Panc1 (cell line): Measurements from ENCODE around the gene INSL6. TPM values are rescaled to one million over a fixed set of nuclear protein-coding genes. Genes with fewer than 3 reads are reported as not detected.
"Not testable (repeated sequence)": the region's sequence is repeated elsewhere in the genome, so short reads cannot be mapped to it uniquely, and the experiment has no call there.

Source experiments
- ATAC-seq: fragments of 200-7000 bp; cut with Tn5 transposase; 2 replicates; pipeline ENCODE4 v1.9.1; 2020; ENCODE audit warnings: mild to moderate bottlenecking, moderate library complexity
- BruUV-seq: library from RNA; stranded (reverse); fragments of 400-500 nt; replicated peaks from 2 replicates; lab custom pipeline; 2021; lab: Mats Ljungman, UMichigan
- CTCF ChIA-PET: fragments of 300-600 bp; sonication (Branson Sonifier 250); formaldehyde crosslinking; loops from one replicate; lab custom pipeline; 2022; ENCODE audit warnings: antibody characterized with exemption; lab: Charles Lee
- POLR2A ChIA-PET: fragments of 300-600 bp; sonication (Branson Sonifier 250); formaldehyde crosslinking; loops from one replicate; lab custom pipeline; 2022; ENCODE audit warnings: antibody characterized with exemption; lab: Charles Lee
- DNase-seq: peaks from one replicate; pipeline ENCODE4 v3.0.0-alpha.2; 2010; ENCODE audit warnings: low read depth, low spot score
- H3K27ac ChIP-seq: 2 replicates; pipeline ENCODE4 v1.5.1; 2011; ENCODE audit warnings: mild to moderate bottlenecking, low read length, inconsistent platforms
- H3K27me3 ChIP-seq: fragments of 200-500 bp; sonication (Bioruptor generic); 2 replicates; pipeline ENCODE4 v1.6.0; 2014; ENCODE audit warnings: low read length, inconsistent platforms; ENCODE audit not compliant: control insufficient read depth, insufficient read depth
- H3K36me3 ChIP-seq: fragments of 200-500 bp; sonication (Bioruptor generic); 2 replicates; pipeline ENCODE4 v1.5.1; 2014; ENCODE audit warnings: inconsistent platforms, mild to moderate bottlenecking, low read length, moderate library complexity; ENCODE audit not compliant: control insufficient read depth, insufficient read depth
- H3K4me1 ChIP-seq: 2 replicates; pipeline ENCODE4 v1.5.1; 2011; ENCODE audit warnings: inconsistent platforms, mild to moderate bottlenecking, low read length, moderate library complexity; ENCODE audit not compliant: control insufficient read depth, insufficient read depth
- H3K4me3 ChIP-seq, 2 experiments: 2 replicates each; pipeline ENCODE4 v1.5.1; 2011 to 2012; ENCODE audit warnings: low read depth in 2 of 2, low read length in 2 of 2, mild to moderate bottlenecking in 2 of 2, inconsistent platforms in 1 of 2, moderate library complexity in 1 of 2
- H3K9me3 ChIP-seq: fragments of 200-500 bp; sonication (Bioruptor generic); 2 replicates; pipeline ENCODE4 v1.5.1; 2014; ENCODE audit warnings: low read depth, mild to moderate bottlenecking, inconsistent platforms, low read length, moderate library complexity; ENCODE audit not compliant: control insufficient read depth, insufficient read depth
- POLR2AphosphoS5 ChIP-seq: IDR thresholded peaks from 2 replicates; pipeline ENCODE4 v1.6.1; 2012; ENCODE audit warnings: mild to moderate bottlenecking, low read depth, low read length, moderate library complexity
- SIN3A ChIP-seq: IDR thresholded peaks from 2 replicates; pipeline ENCODE4 v1.6.1; 2012; ENCODE audit warnings: low read depth, mild to moderate bottlenecking, low read length, moderate library complexity, borderline replicate concordance; ENCODE audit not compliant: insufficient read depth
- TCF7L2 ChIP-seq: IDR thresholded peaks from 2 replicates; pipeline ENCODE4 v1.6.1; 2011; ENCODE audit warnings: mild to moderate bottlenecking, low read depth, low read length, inconsistent platforms
- in situ Hi-C: cut with HindIII; loops from 2 replicates; pipeline ENCODE4 v1.10.0; 2016; ENCODE audit warnings: low sequenced_read_pairs, low pct_unique_long_range_greater_than_20kb
- intact Hi-C: fragments of 100-400 bp; cut with micrococcal nuclease; formaldehyde crosslinking; loops from one replicate; pipeline ENCODE4 v1.10.0; 2022; ENCODE audit not compliant: unreplicated experiment
- total RNA-seq: library from RNA; stranded (reverse); gene quantifications from one replicate; pipeline ENCODE4 v1.2.1, GENCODE V29; 2021; ENCODE audit not compliant: unreplicated experiment
- TF ChIP-seq, protein P1 (sequence below), 2 experiments: IDR thresholded peaks; 2 replicates each; pipeline ENCODE4 v1.6.1; 2011 to 2012; ENCODE audit warnings: low read depth in 2 of 2, control low read depth in 1 of 2, low read length in 1 of 2, mild to moderate bottlenecking in 1 of 2, moderate library complexity in 1 of 2; ENCODE audit not compliant: insufficient read depth in 1 of 2
- TF ChIP-seq, protein P2 (sequence below): fragments of 450-650 bp; IDR thresholded peaks from 2 replicates; pipeline ENCODE4 v1.5.1; 2017; ENCODE audit warnings: mild to moderate bottlenecking

Gene INSL6
- total RNA-seq, 1 experiment from 2014 or later: not detected

DNA sequence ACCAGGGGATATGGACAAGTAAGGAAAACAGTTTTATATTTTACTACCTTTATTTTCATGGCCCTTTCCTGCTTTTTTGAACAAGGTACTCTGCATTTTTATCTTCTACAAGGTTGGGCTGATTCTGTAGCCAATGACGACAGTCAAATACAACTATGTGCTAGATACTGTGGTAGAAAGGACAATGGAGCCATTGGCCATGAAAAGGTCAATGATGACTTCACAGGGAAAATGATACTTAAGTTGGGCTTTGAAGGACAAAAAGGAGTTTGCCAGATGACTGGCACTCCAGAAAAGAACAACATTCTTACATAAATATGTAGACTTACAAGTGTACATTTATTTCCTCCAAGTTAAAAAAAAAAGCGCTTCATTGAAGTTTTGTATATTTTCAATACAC is 663 bp downstream of the INSL6 start:
- H3K27ac ChIP-seq: no peak overlapping the region
- H3K4me3 ChIP-seq: no peak overlapping the region
- no peaks in the 10 kb centered on the region for H3K4me1 ChIP-seq
- ChIA-PET CTCF (no interaction called here), POLR2A (no interaction called here)
- TF ChIP-seq, protein P1, sequence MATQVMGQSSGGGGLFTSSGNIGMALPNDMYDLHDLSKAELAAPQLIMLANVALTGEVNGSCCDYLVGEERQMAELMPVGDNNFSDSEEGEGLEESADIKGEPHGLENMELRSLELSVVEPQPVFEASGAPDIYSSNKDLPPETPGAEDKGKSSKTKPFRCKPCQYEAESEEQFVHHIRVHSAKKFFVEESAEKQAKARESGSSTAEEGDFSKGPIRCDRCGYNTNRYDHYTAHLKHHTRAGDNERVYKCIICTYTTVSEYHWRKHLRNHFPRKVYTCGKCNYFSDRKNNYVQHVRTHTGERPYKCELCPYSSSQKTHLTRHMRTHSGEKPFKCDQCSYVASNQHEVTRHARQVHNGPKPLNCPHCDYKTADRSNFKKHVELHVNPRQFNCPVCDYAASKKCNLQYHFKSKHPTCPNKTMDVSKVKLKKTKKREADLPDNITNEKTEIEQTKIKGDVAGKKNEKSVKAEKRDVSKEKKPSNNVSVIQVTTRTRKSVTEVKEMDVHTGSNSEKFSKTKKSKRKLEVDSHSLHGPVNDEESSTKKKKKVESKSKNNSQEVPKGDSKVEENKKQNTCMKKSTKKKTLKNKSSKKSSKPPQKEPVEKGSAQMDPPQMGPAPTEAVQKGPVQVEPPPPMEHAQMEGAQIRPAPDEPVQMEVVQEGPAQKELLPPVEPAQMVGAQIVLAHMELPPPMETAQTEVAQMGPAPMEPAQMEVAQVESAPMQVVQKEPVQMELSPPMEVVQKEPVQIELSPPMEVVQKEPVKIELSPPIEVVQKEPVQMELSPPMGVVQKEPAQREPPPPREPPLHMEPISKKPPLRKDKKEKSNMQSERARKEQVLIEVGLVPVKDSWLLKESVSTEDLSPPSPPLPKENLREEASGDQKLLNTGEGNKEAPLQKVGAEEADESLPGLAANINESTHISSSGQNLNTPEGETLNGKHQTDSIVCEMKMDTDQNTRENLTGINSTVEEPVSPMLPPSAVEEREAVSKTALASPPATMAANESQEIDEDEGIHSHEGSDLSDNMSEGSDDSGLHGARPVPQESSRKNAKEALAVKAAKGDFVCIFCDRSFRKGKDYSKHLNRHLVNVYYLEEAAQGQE (IDR thresholded peaks at IDR 0.05; ENCODE audit: insufficient read depth in 1 of 2, low read depth in 2 of 2, low read length in 1 of 2): no peak
- TF ChIP-seq, protein P2, sequence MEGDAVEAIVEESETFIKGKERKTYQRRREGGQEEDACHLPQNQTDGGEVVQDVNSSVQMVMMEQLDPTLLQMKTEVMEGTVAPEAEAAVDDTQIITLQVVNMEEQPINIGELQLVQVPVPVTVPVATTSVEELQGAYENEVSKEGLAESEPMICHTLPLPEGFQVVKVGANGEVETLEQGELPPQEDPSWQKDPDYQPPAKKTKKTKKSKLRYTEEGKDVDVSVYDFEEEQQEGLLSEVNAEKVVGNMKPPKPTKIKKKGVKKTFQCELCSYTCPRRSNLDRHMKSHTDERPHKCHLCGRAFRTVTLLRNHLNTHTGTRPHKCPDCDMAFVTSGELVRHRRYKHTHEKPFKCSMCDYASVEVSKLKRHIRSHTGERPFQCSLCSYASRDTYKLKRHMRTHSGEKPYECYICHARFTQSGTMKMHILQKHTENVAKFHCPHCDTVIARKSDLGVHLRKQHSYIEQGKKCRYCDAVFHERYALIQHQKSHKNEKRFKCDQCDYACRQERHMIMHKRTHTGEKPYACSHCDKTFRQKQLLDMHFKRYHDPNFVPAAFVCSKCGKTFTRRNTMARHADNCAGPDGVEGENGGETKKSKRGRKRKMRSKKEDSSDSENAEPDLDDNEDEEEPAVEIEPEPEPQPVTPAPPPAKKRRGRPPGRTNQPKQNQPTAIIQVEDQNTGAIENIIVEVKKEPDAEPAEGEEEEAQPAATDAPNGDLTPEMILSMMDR: no peak
- TF ChIP-seq SIN3A (no peak), TCF7L2 (no peak), POLR2AphosphoS5 (no peak)
- intact Hi-C loops: loop anchor here (5.0 kb wide), 3 partner anchors 243 to 408 kb away; no protein-coding TSS in a partner anchor
- no TSS peak for BruUV-seq
- H3K36me3 ChIP-seq: no peaks in the 10 kb centered on the region
- DNase-seq (no peak), ATAC-seq (no peak)
- in situ Hi-C loops: no loop called here
- no peaks in the 10 kb centered on the region for H3K27me3 ChIP-seq
- H3K9me3 ChIP-seq: no peaks in the 10 kb centered on the region

DNA sequence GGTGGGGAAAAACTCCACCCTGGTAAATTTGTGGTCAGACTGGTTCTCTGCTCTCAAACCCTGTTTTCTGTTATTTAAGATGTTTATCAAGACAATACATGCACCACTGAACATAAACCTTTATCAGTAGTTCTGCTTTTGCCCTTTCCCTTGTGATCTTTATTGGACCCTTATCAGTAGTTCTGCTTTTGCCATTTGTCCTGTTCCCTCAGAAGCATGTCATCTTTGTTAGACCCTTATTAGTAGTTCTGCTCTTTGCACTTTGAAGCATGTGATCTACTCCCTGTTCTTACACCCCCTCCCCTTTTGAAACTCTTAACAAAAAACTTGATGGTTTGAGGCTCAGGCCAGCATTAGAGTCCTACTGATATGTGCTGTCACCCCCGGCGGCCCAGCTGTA is 4.8 kb downstream of the INSL6 start:
- H3K4me1 ChIP-seq, H3K9me3 ChIP-seq, H3K27me3 ChIP-seq, DNase-seq, POLR2A ChIA-PET, H3K36me3 ChIP-seq, CTCF ChIA-PET, H3K27ac ChIP-seq, H3K4me3 ChIP-seq, ATAC-seq, in situ Hi-C loops, BruUV-seq: not testable (repeated sequence)
- intact Hi-C loops: loop anchor here (5.0 kb wide), 1 partner anchor 412 kb away; no protein-coding TSS in a partner anchor

DNA sequence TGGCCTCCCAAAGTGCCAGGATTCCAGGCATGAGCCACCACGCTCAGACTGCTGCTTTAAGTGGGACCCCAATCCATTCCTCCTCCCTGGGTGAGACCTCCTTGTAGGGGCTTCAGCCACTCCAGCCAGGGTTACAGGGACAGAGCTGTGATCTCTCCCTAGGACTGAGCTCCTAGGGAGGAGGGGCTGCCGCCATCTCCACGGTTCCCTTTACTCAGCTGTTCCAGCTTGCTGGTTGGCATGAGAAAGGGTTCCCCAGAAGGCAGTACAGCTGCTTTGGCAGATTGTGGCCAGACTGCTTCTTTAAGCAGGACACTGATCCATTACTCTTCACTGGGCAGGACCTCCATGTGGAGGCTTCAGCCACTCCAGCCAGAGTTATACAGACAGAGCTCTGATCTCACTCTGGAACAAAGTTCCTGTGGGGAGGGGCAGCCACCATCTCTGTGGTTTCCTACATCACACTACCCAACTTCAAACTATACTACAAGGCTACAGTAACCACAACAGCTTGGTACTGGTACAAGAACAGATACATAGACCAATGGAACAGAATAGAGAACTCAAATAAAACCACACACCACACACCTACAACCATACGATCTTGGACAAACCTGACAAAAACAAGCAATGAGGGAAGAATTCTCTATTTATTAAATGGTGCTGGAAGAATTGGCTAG is 7.2 kb downstream of the INSL6 start:
- DNase-seq (no peak), ATAC-seq (no peak)
- Histone ChIP-seq H3K4me3 (no peak overlapping the region), H3K27me3 (no peaks in the 10 kb centered on the region), H3K36me3 (no peaks in the 10 kb centered on the region), H3K9me3 (no peaks in the 10 kb centered on the region), H3K27ac (no peak overlapping the region), H3K4me1 (no peaks in the 10 kb centered on the region)
- in situ Hi-C loops: no loop called here
- intact Hi-C loops: no loop called here
- POLR2A ChIA-PET: no interaction called here
- no TSS peak for BruUV-seq
- CTCF ChIA-PET: no interaction called here
- no peak for TF ChIP-seq POLR2AphosphoS5
- TF ChIP-seq, protein P1 (IDR thresholded peaks at IDR 0.05; ENCODE audit: insufficient read depth in 1 of 2, low read depth in 2 of 2, low read length in 1 of 2): no peak
- no peak for TF ChIP-seq SIN3A
- TF ChIP-seq, protein P2: no peak
- TF ChIP-seq TCF7L2: no peak
